Mammary epithelial cell (primary cell): Measurements from ENCODE around the gene CD6.

ENCODE experiments used
- CTCF ChIP-seq, 2 donors: IDR thresholded peaks in 1 of 2; conservative IDR thresholded peaks in 1 of 2; 2 replicates each; pipeline ENCODE4 v1.5.1; 2011 to 2012; ENCODE audit warnings: inconsistent platforms in 2 of 2, low read length in 2 of 2, mild to moderate bottlenecking in 2 of 2, control low read depth in 1 of 2, low read depth in 1 of 2; ENCODE audit not compliant: insufficient read depth in 1 of 2; ENCODE audit errors: extremely low read depth in 1 of 2
- EZH2 ChIP-seq: IDR thresholded peaks from 2 replicates; pipeline ENCODE4 v1.6.1; 2012; ENCODE audit warnings: low read length, inconsistent platforms, borderline replicate concordance

GRCh38 chr11:61018059-61018458, 46.6 kb downstream of the CD6 start:
- TF ChIP-seq CTCF (conservative IDR thresholded peaks at IDR 0.05 in 1 of 2, IDR thresholded peaks at IDR 0.05 in 1 of 2; ENCODE audit: extremely low read depth in 1 of 2, insufficient read depth in 1 of 2, low read depth in 1 of 2, low read length in 2 of 2) (no peak), EZH2 (no peak)
